ENCODE data around the gene SLC12A1.

DNA sequence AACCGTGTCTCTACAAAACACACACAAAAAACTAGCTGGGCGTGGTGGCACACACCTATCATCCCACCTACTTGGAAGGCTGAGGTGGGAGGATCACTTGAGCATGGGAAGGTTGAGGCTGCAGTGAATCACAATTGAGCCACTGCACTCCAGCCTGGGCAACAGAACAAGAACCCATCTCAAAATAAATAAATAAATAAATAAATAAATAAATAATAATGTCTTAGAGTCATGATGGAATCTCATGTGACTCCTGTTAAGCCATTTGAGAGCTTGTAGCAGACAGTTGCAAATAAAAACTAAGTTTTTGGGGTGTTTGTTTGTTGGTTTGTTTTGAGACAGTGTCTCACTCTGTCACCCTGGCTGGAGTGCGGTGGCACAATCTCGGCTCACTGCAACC lies 33.2 kb downstream of the SLC12A1 start:
- TF ChIP-seq GLIS3 (CRISPR knock-in tag; IDR thresholded peaks at IDR 0.05) (no peak), ISL1 (CRISPR knock-in tag; IDR thresholded peaks at IDR 0.05) (no peak), ZNF70 (CRISPR knock-in tag; IDR thresholded peaks at IDR 0.05) (no peak)
